Prostate gland (tissue), 2 donors: ENCODE results near the gene PCDH9. TPM values are rescaled to one million over a fixed set of nuclear protein-coding genes. Genes with fewer than 3 reads are reported as not detected.

Experiments used
- DNase-seq: peaks from one replicate; pipeline ENCODE4 v3.0.0-alpha.2; 2019; ENCODE audit warnings: low spot score
- H3K27ac ChIP-seq, 2 donors: fragments of 200-600 bp; sonication (generic); 2 replicates each; pipeline ENCODE4 v1.5.1; 2017 to 2019
- H3K27me3 ChIP-seq: fragments of 200-600 bp; sonication (generic); replicated peaks from 2 replicates; pipeline ENCODE4 v1.5.1; 2019; ENCODE audit not compliant: insufficient read depth
- H3K36me3 ChIP-seq, 2 donors: fragments of 200-600 bp; sonication (generic); 1 replicate in 1 of 2; 2 replicates in 1 of 2; pipeline versions ENCODE4 v1.5.1 to v1.8.1; 2017 to 2019
- H3K4me1 ChIP-seq: fragments of 200-600 bp; sonication (generic); replicated peaks from 2 replicates; pipeline ENCODE4 v1.5.1; 2019
- H3K4me3 ChIP-seq, 2 donors: fragments of 200-600 bp; sonication (generic); 2 replicates each; pipeline ENCODE4 v1.5.1; 2017 to 2019
- H3K9me3 ChIP-seq: fragments of 200-600 bp; sonication (generic); 2 replicates; pipeline ENCODE4 v1.5.1; 2017
- CTCF ChIP-seq, 4 experiments: fragments of 200-600 bp in 2 of 4; fragments of 450-650 bp in 2 of 4; sonication (generic) in 2 of 4; IDR thresholded peaks; 1 replicate in 3 of 4; 2 replicates in 1 of 4; pipeline ENCODE4 v1.5.1; 2016 to 2019; ENCODE audit warnings: antibody characterized with exemption in 4 of 4, mild to moderate bottlenecking in 2 of 4, moderate library complexity in 2 of 4
- POLR2A ChIP-seq: fragments of 450-650 bp; IDR thresholded peaks from one replicate; pipeline ENCODE4 v1.6.1; 2016; ENCODE audit warnings: antibody characterized with exemption, mild to moderate bottlenecking
- POLR2AphosphoS5 ChIP-seq: sonication (generic); formaldehyde crosslinking; IDR thresholded peaks from one replicate; pipeline ENCODE4 v1.6.1; 2017; ENCODE audit warnings: antibody characterized with exemption
- WGBS: methylation state at CpG from one replicate; pipeline ENCODE4 v1.1.5; 2018; 5-methylcytosine and 5-hydroxymethylcytosine counted together
- intact Hi-C: fragments of 100-400 bp; cut with DNase I; formaldehyde crosslinking; loops from one replicate; pipeline ENCODE4 v1.14.2; 2022
- total RNA-seq, 2 donors: library from RNA; depleted of rRNA; stranded (reverse); fragments of >200 nt; gene quantifications; one replicate each; pipeline ENCODE4 v1.1.0, GENCODE V29; 2016

PCDH9 gene
- total RNA-seq, 2 donors from 2014 or later, result 1.8 to 5.5 TPM

DNA sequence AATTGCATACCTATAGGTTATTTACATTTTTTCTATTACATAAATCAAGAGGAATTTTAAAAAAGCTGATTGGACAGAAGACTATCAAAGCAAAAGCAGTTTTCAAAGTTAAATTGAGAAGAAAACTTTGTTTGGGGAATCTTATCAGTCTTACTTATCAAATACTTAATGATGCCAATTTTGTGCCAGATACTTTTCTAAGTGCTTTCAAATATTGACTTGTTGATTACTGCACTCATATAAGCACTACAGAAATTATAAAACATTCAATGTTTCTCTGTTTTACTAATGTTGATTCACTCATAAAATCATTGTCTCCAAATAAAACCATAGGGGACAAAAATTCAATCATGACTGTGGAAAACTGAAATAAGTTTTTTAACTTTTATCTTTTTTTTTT lies 36.2 kb downstream of the PCDH9 start:
- DNase-seq, result no peak
- intact Hi-C loops, result no loop called here
- H3K27ac ChIP-seq, result no peak overlapping the region
- no peak overlapping the region for H3K4me3 ChIP-seq
- no peaks in the 10 kb centered on the region for H3K36me3 ChIP-seq
- no peaks in the 10 kb centered on the region for H3K9me3 ChIP-seq
- TF ChIP-seq POLR2A (no peak), CTCF (IDR thresholded peaks at IDR 0.05) (no peak), POLR2AphosphoS5 (no peak)
- H3K4me1 ChIP-seq, result no peaks in the 10 kb centered on the region
- H3K27me3 ChIP-seq, result no peaks in the 10 kb centered on the region

- 49% methylated on average over 4 of the region's 4 CpGs for WGBS
- Histone ChIP-seq H3K36me3 (no peaks in the 10 kb centered on the region), H3K4me3 (no peak overlapping the region), H3K27ac (no peak overlapping the region), H3K27me3 (no peaks in the 10 kb centered on the region), H3K9me3 (no peaks in the 10 kb centered on the region), H3K4me1 (no peaks in the 10 kb centered on the region)
- DNase-seq, result no peak
- intact Hi-C loops, result no loop called here
- no peak for TF ChIP-seq POLR2AphosphoS5
- TF ChIP-seq POLR2A, result no peak
- no peak for TF ChIP-seq CTCF (IDR thresholded peaks at IDR 0.05)
Observed at GRCh38 chr13:67192751-67193150, 37.4 kb downstream of the PCDH9 start.

GRCh38 chr13:67186995-67187569 lies 43.1 kb downstream of the PCDH9 start:
- 66% methylated on average over 6 of the region's 6 CpGs for WGBS
- H3K4me1 ChIP-seq, result no peaks in the 10 kb centered on the region
- no peaks in the 10 kb centered on the region for H3K36me3 ChIP-seq
- H3K27ac ChIP-seq, result no peak overlapping the region
- no peaks in the 10 kb centered on the region for H3K27me3 ChIP-seq
- H3K4me3 ChIP-seq, result no peak overlapping the region
- TF ChIP-seq POLR2AphosphoS5 (no peak), POLR2A (no peak), CTCF (IDR thresholded peaks at IDR 0.05) (no peak)
- no peak for DNase-seq
- H3K9me3 ChIP-seq, result no peaks in the 10 kb centered on the region
- intact Hi-C loops, result no loop called here

DNA sequence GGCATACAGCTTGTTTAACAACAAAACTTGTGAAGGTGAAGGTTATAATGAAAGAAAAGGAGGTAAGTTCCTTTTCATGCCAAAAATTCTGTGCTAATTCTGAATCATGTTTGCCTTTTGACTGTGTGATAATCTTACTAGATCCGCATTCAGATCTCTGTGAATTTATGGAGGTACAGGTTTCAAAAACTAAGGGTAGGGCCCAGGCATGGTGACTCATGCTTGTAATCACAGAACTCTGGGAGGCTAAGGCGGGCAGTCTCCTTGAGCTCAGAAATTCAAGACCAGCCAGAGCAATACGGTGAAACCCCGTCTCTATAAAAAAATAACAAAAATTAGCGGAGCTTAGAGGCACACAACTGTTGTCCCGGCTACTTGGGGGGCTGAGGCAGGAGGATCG lies 45.9 kb downstream of the PCDH9 start:
- DNase-seq, result no peak
- no peaks in the 10 kb centered on the region for H3K4me1 ChIP-seq
- no peaks in the 10 kb centered on the region for H3K9me3 ChIP-seq
- intact Hi-C loops, result no loop called here
- no peaks in the 10 kb centered on the region for H3K27me3 ChIP-seq
- no peak overlapping the region for H3K27ac ChIP-seq
- no peaks in the 10 kb centered on the region for H3K36me3 ChIP-seq
- WGBS, result 95% methylated on average over 7 of the region's 7 CpGs
- TF ChIP-seq CTCF (IDR thresholded peaks at IDR 0.05) (no peak), POLR2A (no peak), POLR2AphosphoS5 (no peak)
- H3K4me3 ChIP-seq, result no peak overlapping the region

DNA sequence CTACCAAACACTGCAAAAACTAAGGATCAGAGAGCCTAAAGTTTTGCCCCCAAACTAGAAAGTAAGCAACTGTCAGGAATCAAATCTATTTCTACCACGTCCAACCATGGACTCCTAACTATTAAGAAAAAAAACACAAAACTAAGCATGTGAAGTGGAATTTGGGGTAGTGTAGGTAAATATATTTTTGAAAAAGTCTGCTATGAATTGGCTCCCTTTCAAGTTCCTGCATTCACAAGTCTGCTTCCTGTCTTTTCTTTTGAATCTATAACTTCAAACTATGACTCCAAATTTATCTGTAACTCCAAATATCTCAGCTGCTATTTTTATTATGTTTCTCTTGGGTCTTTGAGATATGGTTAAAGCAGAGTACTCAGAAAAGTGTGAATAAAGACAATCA lies 47.0 kb downstream of the PCDH9 start:
- intact Hi-C loops, result no loop called here
- TF ChIP-seq POLR2A (no peak), POLR2AphosphoS5 (no peak), CTCF (IDR thresholded peaks at IDR 0.05) (no peak)
- WGBS, result 86% methylated on average over 1 of the region's 1 CpG
- H3K4me1 ChIP-seq, result no peaks in the 10 kb centered on the region
- no peaks in the 10 kb centered on the region for H3K9me3 ChIP-seq
- no peak overlapping the region for H3K27ac ChIP-seq
- no peak for DNase-seq
- no peaks in the 10 kb centered on the region for H3K27me3 ChIP-seq
- H3K4me3 ChIP-seq, result no peak overlapping the region
- no peaks in the 10 kb centered on the region for H3K36me3 ChIP-seq
